Measurements from ENCODE around the gene E2F1.

Gene E2F1

DNA sequence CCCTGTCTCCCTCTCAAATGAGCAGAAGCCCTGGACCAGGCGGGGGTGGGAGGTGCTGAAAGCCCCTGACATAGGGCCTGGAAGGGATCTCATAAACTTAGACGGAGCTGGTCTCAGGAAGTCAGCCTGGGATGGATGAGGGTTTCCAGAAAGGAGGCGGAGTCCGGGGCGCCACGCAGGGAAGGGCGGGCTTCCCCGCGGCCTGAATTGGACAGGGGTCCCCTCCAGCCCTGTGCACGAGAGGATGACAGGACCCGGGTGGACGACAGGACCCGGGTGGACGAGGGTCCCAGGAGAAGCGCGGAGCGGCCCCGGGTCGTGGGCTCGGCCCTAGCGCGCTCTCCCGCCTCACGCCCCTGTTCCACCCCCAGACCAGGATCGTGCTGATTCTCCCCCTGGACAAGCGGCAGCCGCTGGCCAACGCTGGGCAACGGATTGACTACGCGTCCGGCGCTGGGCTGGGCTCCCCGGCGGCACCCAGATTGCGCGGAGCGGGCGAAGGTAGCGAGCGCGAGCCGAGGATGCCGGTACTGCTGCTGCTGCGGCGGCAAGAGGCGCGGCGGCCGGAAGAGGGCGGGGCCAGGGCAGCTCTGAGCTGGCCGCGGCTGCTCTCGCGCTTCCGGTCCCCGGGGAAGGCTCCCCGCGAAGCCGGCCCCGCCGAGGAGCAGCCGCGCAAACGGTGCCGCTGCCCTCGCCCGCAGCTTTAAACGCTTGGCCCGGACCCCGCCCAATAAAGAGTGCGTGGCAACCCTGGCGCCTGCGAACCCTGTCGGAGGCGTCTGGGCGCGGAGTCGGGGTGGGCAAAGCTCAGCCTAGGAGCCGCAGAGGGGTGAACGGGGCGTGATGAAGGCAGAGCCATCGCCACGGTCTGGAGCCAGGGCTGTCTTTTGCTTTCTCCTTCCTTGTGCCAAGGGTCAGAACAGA lies 22.8 kb downstream of the E2F1 start:
- DNase-seq (ENCODE audit: low read depth in 1 of 2, low spot score in 1 of 2) = peak; percentile 82 to 90
- in situ Hi-C loops (cut with HindIII; ENCODE audit: low pct_unique_long_range_greater_than_20kb, low sequenced_read_pairs) = no loop called here
- no peak; the same call in 1 of the 2 replicates for TF ChIP-seq JUND (IDR thresholded peaks at IDR 0.05; ENCODE audit: low read depth)

DNA sequence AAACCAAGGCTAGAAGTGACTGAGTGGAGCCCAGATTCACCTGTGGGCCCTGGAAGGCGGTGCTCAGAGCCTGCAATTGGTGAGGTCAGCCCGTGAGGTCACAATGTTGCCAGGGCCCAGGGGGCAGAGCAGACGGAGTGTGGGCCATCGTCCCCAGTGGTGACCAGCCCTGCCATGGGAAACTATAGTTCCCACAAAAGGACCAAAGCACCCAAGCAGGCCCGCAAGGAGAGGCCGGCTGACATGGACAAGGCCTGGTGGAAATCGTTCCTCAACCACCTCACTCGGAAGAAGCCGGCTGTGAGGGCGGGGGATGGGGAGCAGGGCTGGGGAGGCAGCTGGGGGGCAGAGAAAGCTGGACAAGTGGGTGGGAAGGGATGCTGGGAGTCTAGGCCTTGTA lies 24.0 kb downstream of the E2F1 start, which contains the start of gene C20orf144:
C20orf144 (plus strand) TSS at position 156 of the 400 bp plus-strand sequence; CDS start at position 175, 19 bp downstream.
- no peak for TF ChIP-seq JUND (IDR thresholded peaks at IDR 0.05; ENCODE audit: low read depth)
- DNase-seq (ENCODE audit: low read depth in 1 of 2, low spot score in 1 of 2) = no peak
- in situ Hi-C loops (cut with HindIII; ENCODE audit: low pct_unique_long_range_greater_than_20kb, low sequenced_read_pairs) = no loop called here

DNA sequence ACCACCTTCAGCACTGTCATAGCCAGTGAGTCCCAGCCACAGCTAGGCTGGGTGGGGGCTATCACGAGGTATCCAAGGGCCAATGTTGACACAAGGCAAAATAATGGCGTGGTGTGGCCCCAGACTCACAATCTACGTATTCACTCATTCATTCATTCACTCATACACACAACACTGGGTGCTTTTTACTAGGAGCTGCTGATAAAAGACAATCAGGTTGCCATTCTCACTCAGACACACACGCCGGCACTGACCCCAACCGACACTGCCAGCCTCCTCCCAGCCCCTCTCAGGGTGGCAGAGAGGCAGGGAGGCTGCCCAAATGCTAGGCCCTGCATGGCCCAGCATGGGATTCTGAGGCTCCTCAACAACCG lies 25.5 kb downstream of the E2F1 start:
- no peak for DNase-seq (ENCODE audit: low read depth in 1 of 2, low spot score in 1 of 2)
- TF ChIP-seq JUND (IDR thresholded peaks at IDR 0.05; ENCODE audit: low read depth) = no peak
- in situ Hi-C loops (cut with HindIII; ENCODE audit: low pct_unique_long_range_greater_than_20kb, low sequenced_read_pairs) = no loop called here

DNA sequence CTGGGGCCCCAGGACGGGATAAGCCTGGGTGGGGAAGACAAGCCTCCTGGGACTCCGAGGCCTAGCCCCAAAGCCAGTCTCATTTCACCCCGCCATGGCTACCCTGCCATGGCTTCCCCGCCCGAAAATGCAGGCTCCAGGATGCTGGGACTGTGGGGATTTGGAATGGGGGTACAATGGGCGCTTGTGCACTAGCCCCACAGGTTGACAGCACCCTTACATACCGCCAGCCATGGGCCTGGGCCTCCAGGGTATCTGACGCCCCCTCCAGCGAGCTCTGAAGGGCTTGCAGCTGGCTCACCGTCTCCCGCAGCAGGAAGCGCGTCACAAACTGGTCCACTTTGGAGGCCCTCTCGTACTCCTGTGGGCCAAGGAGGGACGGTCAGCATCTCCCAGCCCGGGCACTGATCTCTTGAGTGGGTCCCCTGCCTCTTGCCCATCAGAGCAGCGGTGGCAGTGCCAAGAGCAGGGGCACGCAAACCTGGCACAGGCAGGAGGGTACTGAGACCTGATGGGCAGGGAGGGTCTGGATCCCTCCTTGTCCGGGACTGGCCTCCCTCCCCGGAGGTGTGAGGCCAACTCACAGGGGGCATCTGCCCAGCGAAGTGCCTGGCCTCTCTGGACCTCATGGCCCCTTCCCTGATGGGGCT lies 26.0 kb downstream of the E2F1 start:
- no peak for DNase-seq (ENCODE audit: low read depth in 1 of 2, low spot score in 1 of 2)
- TF ChIP-seq JUND (IDR thresholded peaks at IDR 0.05; ENCODE audit: low read depth) = no peak
- in situ Hi-C loops (cut with HindIII; ENCODE audit: low pct_unique_long_range_greater_than_20kb, low sequenced_read_pairs) = no loop called here

DNA sequence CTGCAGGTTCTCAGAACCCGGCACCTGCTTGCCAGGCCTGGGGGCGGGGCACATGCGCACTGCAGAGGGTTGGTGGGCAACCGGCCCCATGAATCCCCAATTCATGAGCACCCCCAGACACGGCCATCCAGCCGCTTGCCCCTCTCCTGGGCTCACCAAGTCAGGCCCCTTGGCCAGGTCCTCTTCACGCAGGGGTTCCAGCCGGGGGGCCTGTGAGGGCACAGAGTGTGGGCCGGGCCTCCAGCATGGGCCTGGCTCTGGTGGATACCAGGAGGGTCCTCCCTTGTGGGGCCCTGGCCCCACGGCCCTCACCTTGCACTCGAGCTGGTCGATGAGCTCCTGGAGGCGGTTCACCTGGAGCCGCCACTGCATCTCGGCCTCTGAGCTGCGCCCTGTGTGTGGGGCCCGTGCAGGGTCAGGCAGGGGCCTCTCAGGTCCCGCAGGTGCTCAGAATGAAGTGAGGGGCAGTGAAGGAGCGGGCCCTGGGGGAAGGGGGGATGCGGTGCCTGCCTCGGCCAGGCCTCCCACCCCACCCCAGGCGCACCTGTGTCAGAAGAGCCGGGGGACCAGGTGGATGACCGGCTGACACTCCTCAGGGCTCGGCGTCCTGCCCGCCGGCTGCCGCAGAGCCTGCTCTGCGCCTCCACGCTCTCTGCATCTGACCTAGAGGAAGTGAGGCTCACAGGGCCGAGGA lies 26.7 kb downstream of the E2F1 start:
- in situ Hi-C loops (cut with HindIII; ENCODE audit: low pct_unique_long_range_greater_than_20kb, low sequenced_read_pairs) = no loop called here
- no peak for DNase-seq (ENCODE audit: low read depth in 1 of 2, low spot score in 1 of 2)
- TF ChIP-seq JUND (IDR thresholded peaks at IDR 0.05; ENCODE audit: low read depth) = no peak

DNA sequence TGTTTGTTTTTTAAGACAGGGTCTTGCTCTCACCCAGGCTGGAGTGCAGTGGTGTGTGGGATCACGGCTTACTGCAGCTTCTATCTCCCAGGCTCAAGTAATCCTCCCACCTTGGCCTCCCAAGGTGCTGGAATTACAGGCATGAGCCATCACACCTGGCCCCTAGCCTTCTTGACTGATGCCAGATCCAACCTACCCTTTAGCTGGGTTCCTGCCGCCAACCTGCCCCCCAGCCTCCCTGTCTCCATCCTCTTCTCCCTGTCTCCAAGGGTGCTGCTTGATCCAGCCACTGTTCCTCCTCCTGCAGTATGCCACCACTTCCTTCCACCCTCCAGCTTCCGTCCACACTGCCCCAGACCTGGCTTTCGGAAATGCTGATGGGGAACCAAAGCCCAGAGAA lies 27.3 kb downstream of the E2F1 start:
- DNase-seq (ENCODE audit: low read depth in 1 of 2, low spot score in 1 of 2) = no peak
- no peak for TF ChIP-seq JUND (IDR thresholded peaks at IDR 0.05; ENCODE audit: low read depth)
- in situ Hi-C loops (cut with HindIII; ENCODE audit: low pct_unique_long_range_greater_than_20kb, low sequenced_read_pairs) = no loop called here

DNA sequence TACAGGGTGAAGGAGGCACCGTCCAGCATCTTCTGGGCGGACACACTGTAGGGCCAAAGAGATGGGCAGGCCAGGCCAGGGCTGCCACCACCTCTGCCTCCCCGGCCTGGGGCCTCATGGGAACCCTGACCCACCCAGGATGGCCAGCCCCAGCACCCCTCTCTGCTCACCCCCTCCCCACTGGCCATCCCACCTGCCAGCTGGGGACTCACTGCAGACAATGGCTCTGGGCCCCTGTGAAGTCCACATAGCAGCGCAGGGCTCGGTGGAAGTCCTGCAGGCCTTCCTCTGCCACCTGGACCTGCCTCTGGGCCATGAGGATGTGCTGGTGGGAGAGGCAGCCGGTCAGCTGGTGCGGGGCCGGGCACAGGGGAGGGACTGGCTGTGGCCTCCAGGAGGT lies 27.7 kb downstream of the E2F1 start:
- peak in 1 of 2 experiments; percentile 1 for DNase-seq (ENCODE audit: low read depth in 1 of 2, low spot score in 1 of 2)
- in situ Hi-C loops (cut with HindIII; ENCODE audit: low pct_unique_long_range_greater_than_20kb, low sequenced_read_pairs) = no loop called here
- TF ChIP-seq JUND (IDR thresholded peaks at IDR 0.05; ENCODE audit: low read depth) = no peak

DNA sequence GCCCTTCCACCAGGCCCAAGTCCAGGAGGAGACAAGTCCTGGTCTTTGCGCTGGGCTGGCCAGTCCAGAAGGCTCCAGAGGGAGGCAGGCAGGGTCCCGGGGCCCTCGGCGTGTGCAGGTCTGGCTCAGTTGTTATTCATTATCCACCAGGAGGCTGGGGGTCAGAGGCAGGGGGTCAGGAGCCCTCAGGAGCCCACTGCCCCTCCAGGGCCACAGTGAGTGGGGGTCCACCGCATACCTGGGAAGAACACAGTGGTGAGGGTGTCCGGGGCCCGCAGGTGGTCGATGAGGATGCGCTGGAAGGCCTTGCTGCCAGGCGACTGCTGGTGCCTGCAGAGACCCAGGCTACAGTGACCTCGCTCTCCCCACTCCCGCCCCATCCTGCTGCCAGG lies 28.5 kb downstream of the E2F1 start:
- in situ Hi-C loops (cut with HindIII; ENCODE audit: low pct_unique_long_range_greater_than_20kb, low sequenced_read_pairs) = no loop called here
- TF ChIP-seq JUND (IDR thresholded peaks at IDR 0.05; ENCODE audit: low read depth) = no peak
- DNase-seq (ENCODE audit: low read depth in 1 of 2, low spot score in 1 of 2) = peak in 1 of 2 experiments; percentile 2

DNA sequence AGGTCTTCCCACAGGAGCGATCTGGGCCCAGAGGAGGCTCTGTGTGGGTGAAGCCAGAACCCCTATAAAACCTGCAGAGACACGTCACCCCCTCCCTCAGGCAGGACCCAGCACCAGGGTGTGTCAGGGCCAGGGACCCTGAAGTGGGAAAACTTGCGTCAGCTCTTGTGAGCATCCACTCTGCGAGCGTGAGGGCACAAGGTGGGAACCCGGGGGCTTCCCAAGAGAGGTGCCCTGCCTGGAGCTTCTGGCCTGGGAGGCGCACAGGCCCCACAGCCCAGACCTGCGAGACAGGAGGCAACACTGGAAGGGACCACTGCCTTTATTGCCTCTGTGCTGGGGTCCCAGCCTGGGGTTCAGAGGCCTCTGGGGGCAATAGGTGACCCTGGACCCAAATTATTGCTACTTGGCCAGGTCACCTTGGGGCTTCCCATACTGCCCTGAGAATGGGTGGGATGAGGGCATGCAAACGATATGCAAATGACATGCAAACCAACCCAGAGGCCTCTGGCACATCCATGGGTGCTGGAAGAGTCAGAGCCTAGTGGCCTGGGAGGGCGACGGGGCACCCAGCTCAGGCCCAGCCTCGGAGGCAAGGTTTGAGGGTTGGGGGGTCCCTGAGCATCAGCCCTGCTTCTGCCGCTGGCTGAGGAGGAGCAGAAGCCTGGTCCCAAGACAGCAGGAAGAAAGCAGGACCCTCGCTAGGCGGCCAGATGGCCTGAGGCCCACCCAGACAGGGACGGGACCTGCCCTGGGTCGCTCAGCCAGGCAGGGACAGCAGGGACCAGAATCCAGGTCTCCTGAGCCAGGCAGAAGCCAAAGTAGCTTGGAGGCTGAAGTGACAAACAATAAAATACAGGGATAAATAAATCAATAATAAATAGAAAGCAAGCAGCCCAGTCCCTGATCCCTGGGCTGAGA lies 29.1 kb downstream of the E2F1 start:
- no peak for TF ChIP-seq JUND (IDR thresholded peaks at IDR 0.05; ENCODE audit: low read depth)
- no peak for DNase-seq (ENCODE audit: low read depth in 1 of 2, low spot score in 1 of 2)
- in situ Hi-C loops (cut with HindIII; ENCODE audit: low pct_unique_long_range_greater_than_20kb, low sequenced_read_pairs) = no loop called here

DNA sequence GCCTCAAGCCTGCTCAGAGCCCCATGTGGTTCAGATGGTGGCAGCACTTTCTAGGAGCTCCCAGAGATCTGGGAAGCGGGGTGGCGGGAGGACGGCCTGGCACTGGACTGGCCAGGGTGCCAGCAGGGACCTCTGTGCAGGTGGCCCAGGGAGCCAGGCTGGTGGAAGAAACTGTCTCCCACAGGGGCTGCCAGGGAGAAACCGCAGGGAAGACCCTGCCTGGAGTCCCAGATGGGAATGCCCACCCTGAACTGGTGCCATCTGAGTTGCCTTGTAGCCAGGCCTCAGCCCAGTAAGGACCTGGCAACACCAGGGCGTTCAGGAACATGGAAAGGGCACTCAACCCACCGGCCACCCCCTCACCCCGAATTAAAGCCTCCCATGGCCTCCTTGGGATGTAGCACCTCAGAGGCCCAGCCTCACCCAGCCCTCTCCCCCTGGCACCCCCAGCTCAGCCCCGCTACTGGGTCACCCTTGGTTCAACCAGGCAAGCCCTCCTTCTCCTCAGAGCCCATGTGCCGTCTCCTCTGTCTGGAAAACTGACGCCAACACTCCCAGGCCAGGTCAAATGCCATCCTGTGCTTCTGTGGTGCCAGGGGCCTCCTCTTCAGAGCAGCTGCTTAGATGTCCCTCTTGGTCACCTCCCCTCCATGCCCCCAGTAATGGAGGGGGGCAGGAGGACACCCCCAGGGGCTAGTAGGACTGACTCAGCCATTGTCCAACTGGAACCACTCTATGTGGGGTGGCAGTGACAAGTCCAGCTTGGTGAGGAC lies 30.0 kb downstream of the E2F1 start:
- in situ Hi-C loops (cut with HindIII; ENCODE audit: low pct_unique_long_range_greater_than_20kb, low sequenced_read_pairs) = no loop called here
- TF ChIP-seq JUND (IDR thresholded peaks at IDR 0.05; ENCODE audit: low read depth) = no peak
- no peak for DNase-seq (ENCODE audit: low read depth in 1 of 2, low spot score in 1 of 2)

DNA sequence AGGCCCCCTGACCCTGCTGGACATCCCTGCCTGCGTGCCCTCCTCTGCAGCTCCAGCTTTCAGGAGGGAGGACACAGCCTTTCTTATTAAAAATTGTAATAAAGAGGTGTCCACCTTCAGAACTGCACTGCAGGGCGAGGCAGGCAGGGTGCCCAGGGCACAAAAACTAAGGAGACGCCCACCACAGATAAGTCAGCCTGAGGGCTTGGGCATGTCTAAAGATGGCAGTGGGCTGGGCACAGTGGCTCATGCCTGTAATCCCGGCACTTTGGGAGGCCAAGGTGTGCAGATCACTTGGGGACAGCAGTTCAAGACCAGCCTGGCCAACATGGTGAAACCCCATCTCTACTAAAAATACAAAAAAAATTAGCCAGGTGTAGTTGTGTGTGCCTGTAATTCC lies 31.0 kb downstream of the E2F1 start:
- TF ChIP-seq JUND (IDR thresholded peaks at IDR 0.05; ENCODE audit: low read depth) = no peak
- DNase-seq (ENCODE audit: low read depth in 1 of 2, low spot score in 1 of 2) = no peak
- in situ Hi-C loops (cut with HindIII; ENCODE audit: low pct_unique_long_range_greater_than_20kb, low sequenced_read_pairs) = no loop called here
